Esophagus muscularis mucosa (tissue), 3 donors: ENCODE results near the gene POLR3B.

Experiments
- CTCF ChIP-seq, 3 experiments: fragments of 200-600 bp in 2 of 3; fragments of 450-650 bp in 1 of 3; sonication (generic) in 2 of 3; IDR thresholded peaks; one replicate each; pipeline ENCODE4 v1.5.1; 2017 to 2019; ENCODE audit warnings: antibody characterized with exemption in 3 of 3, mild to moderate bottlenecking in 2 of 3, moderate library complexity in 1 of 3
- POLR2A ChIP-seq: fragments of 450-650 bp; IDR thresholded peaks from one replicate; pipeline ENCODE4 v1.6.1; 2017; ENCODE audit warnings: antibody characterized with exemption, moderate library complexity, mild to moderate bottlenecking, low read depth

GRCh38 chr12:106317406-106318082 is 40.0 kb upstream of the POLR3B start:
- TF ChIP-seq POLR2A (no peak), CTCF (IDR thresholded peaks at IDR 0.05) (no peak)
